ENCODE measurements around the gene ACTR3C. TPM values are rescaled to one million over a fixed set of nuclear protein-coding genes. Genes with fewer than 3 reads are reported as not detected.
A peak's percentile ranks its signal among the peaks of the same experiment; 100 is the strongest.

ACTR3C gene
- not detected for polyA plus RNA-seq (2013, experiment 1 of 2)
- 0.06 TPM for polyA plus RNA-seq (2013, experiment 2 of 2)

- no peak within 1 kb of the TSS for H3K18ac ChIP-seq (ENCODE audit: low read length)
- H3K4me1 ChIP-seq (ENCODE audit: control insufficient read depth, low read depth, low read length) = peaks cover 2% of the 10 kb centered on the region
- no peak within 1 kb of the TSS for H3K4ac ChIP-seq (ENCODE audit: low read depth, low read length)
- no CpG with 5 or more reads among the region's 82 CpGs for WGBS (ENCODE audit: extremely low coverage, insufficient coverage, low lambda C conversion rate)
- no peaks in the 10 kb centered on the region for H3K27me3 ChIP-seq (ENCODE audit: insufficient read depth, low read length, poor library complexity)
- no peak within 1 kb of the TSS for H4K8ac ChIP-seq (ENCODE audit: low read depth, low read length)
- H2BK5ac ChIP-seq (ENCODE audit: low read length) = no peak within 1 kb of the TSS
- H2BK120ac ChIP-seq (ENCODE audit: low read depth, low read length) = no peak within 1 kb of the TSS
- DNase-seq = no peak
- H3K36me3 ChIP-seq (ENCODE audit: control insufficient read depth, insufficient read depth, low read length) = no peaks in the 10 kb centered on the region
- no peaks in the 10 kb centered on the region for H3K79me1 ChIP-seq (ENCODE audit: low read length)
- no peak within 1 kb of the TSS for H2AK5ac ChIP-seq (ENCODE audit: low read length)
- H4K5ac ChIP-seq (ENCODE audit: low read length) = no peak within 1 kb of the TSS
- no peak within 1 kb of the TSS for H3K23ac ChIP-seq (ENCODE audit: low read length)
- peak within 1 kb of the TSS; percentile 76 for H3K56ac ChIP-seq (ENCODE audit: low read length)
- H2BK15ac ChIP-seq (replicated peaks; ENCODE audit: low read depth) = no peak within 1 kb of the TSS
- H3K79me2 ChIP-seq (ENCODE audit: control insufficient read depth, insufficient read depth, low read length) = no peaks in the 10 kb centered on the region
- no peak within 1 kb of the TSS for H3K4me3 ChIP-seq (ENCODE audit: low read length)
- H3K4me2 ChIP-seq (ENCODE audit: low read length) = no peak within 1 kb of the TSS
- H3K27ac ChIP-seq (ENCODE audit: low read depth, low read length) = no peak within 1 kb of the TSS
- H3K9ac ChIP-seq (ENCODE audit: low read length) = no peak within 1 kb of the TSS
These were observed at the start of gene ACTR3C, which contains the start of gene LRRC61 for GRCh38 chr7:150322833-150323681. Gene ACTR3C, minus strand, starts transcription at chr7:150323545. Its CDS starts 28,249 bp downstream, at chr7:150295296. Gene LRRC61, plus strand, starts transcription at chr7:150323355. Its CDS starts 13,507 bp downstream, at chr7:150336862.

- no CpG with 5 or more reads among the region's 79 CpGs for WGBS (ENCODE audit: extremely low coverage, insufficient coverage, low lambda C conversion rate)
- Histone ChIP-seq H2BK15ac (replicated peaks; ENCODE audit: low read depth) (no peak overlapping the region), H3K36me3 (ENCODE audit: control insufficient read depth, insufficient read depth, low read length) (peaks cover 3% of the 10 kb centered on the region), H2BK5ac (ENCODE audit: low read length) (no peak overlapping the region), H3K27ac (ENCODE audit: low read depth, low read length) (no peak overlapping the region), H4K8ac (ENCODE audit: low read depth, low read length) (no peak overlapping the region), H3K4me3 (ENCODE audit: low read length) (no peak overlapping the region), H3K79me2 (ENCODE audit: control insufficient read depth, insufficient read depth, low read length) (peaks cover 43% of the 10 kb centered on the region), H2AK5ac (ENCODE audit: low read length) (no peak overlapping the region), H3K27me3 (ENCODE audit: insufficient read depth, low read length, poor library complexity) (no peaks in the 10 kb centered on the region), H3K4ac (ENCODE audit: low read depth, low read length) (no peak overlapping the region), H4K5ac (ENCODE audit: low read length) (no peak overlapping the region), H3K79me1 (ENCODE audit: low read length) (peaks cover 25% of the 10 kb centered on the region), H3K18ac (ENCODE audit: low read length) (no peak overlapping the region), H3K4me1 (ENCODE audit: control insufficient read depth, low read depth, low read length) (peaks cover 19% of the 10 kb centered on the region), H3K23ac (ENCODE audit: low read length) (no peak overlapping the region), H3K56ac (ENCODE audit: low read length) (peak overlapping the region; percentile 35), H3K9ac (ENCODE audit: low read length) (no peak overlapping the region), H3K4me2 (ENCODE audit: low read length) (no peak overlapping the region), H2BK120ac (ENCODE audit: low read depth, low read length) (no peak overlapping the region)
- DNase-seq = no peak
These were observed 49.1 kb upstream of the ACTR3C start for GRCh38 chr7:150372271-150373048.

- H4K8ac ChIP-seq (ENCODE audit: low read depth, low read length) = no peak overlapping the region
- H3K79me1 ChIP-seq (ENCODE audit: low read length) = peaks cover 25% of the 10 kb centered on the region
- no peak overlapping the region for H3K9ac ChIP-seq (ENCODE audit: low read length)
- no peak overlapping the region for H3K18ac ChIP-seq (ENCODE audit: low read length)
- no CpG with 5 or more reads among the region's 30 CpGs for WGBS (ENCODE audit: extremely low coverage, insufficient coverage, low lambda C conversion rate)
- no peak overlapping the region for H3K4ac ChIP-seq (ENCODE audit: low read depth, low read length)
- no peak overlapping the region for H3K23ac ChIP-seq (ENCODE audit: low read length)
- H4K5ac ChIP-seq (ENCODE audit: low read length) = no peak overlapping the region
- no peak overlapping the region for H2BK5ac ChIP-seq (ENCODE audit: low read length)
- H3K4me2 ChIP-seq (ENCODE audit: low read length) = no peak overlapping the region
- H3K4me3 ChIP-seq (ENCODE audit: low read length) = no peak overlapping the region
- no peak overlapping the region for H2AK5ac ChIP-seq (ENCODE audit: low read length)
- peaks cover 43% of the 10 kb centered on the region for H3K79me2 ChIP-seq (ENCODE audit: control insufficient read depth, insufficient read depth, low read length)
- peaks cover 3% of the 10 kb centered on the region for H3K36me3 ChIP-seq (ENCODE audit: control insufficient read depth, insufficient read depth, low read length)
- DNase-seq = no peak
- no peak overlapping the region for H3K27ac ChIP-seq (ENCODE audit: low read depth, low read length)
- no peaks in the 10 kb centered on the region for H3K27me3 ChIP-seq (ENCODE audit: insufficient read depth, low read length, poor library complexity)
- H2BK120ac ChIP-seq (ENCODE audit: low read depth, low read length) = no peak overlapping the region
- no peak overlapping the region for H3K56ac ChIP-seq (ENCODE audit: low read length)
- H3K4me1 ChIP-seq (ENCODE audit: control insufficient read depth, low read depth, low read length) = peaks cover 16% of the 10 kb centered on the region
- no peak overlapping the region for H2BK15ac ChIP-seq (replicated peaks; ENCODE audit: low read depth)
These were observed 48.6 kb upstream of the ACTR3C start for GRCh38 chr7:150371996-150372270.

- no peak for DNase-seq
- Histone ChIP-seq H2BK120ac (ENCODE audit: low read depth, low read length) (no peak overlapping the region), H3K4me2 (ENCODE audit: low read length) (no peak overlapping the region), H4K5ac (ENCODE audit: low read length) (no peak overlapping the region), H4K8ac (ENCODE audit: low read depth, low read length) (no peak overlapping the region), H3K23ac (ENCODE audit: low read length) (no peak overlapping the region), H3K79me2 (ENCODE audit: control insufficient read depth, insufficient read depth, low read length) (peaks cover 43% of the 10 kb centered on the region), H3K36me3 (ENCODE audit: control insufficient read depth, insufficient read depth, low read length) (peaks cover 3% of the 10 kb centered on the region), H3K9ac (ENCODE audit: low read length) (no peak overlapping the region), H3K4me3 (ENCODE audit: low read length) (no peak overlapping the region), H2AK5ac (ENCODE audit: low read length) (no peak overlapping the region), H2BK5ac (ENCODE audit: low read length) (no peak overlapping the region), H3K27me3 (ENCODE audit: insufficient read depth, low read length, poor library complexity) (no peaks in the 10 kb centered on the region), H3K4ac (ENCODE audit: low read depth, low read length) (no peak overlapping the region), H3K18ac (ENCODE audit: low read length) (no peak overlapping the region), H3K27ac (ENCODE audit: low read depth, low read length) (no peak overlapping the region), H2BK15ac (replicated peaks; ENCODE audit: low read depth) (no peak overlapping the region), H3K4me1 (ENCODE audit: control insufficient read depth, low read depth, low read length) (peaks cover 12% of the 10 kb centered on the region), H3K56ac (ENCODE audit: low read length) (peak overlapping the region; percentile 0), H3K79me1 (ENCODE audit: low read length) (peaks cover 23% of the 10 kb centered on the region)
- no CpG with 5 or more reads among the region's 48 CpGs for WGBS (ENCODE audit: extremely low coverage, insufficient coverage, low lambda C conversion rate)
These were observed 48.0 kb upstream of the ACTR3C start for GRCh38 chr7:150371131-150371995.

GRCh38 chr7:150370612-150371071 is 47.3 kb upstream of the ACTR3C start:
- Histone ChIP-seq H3K79me2 (ENCODE audit: control insufficient read depth, insufficient read depth, low read length) (peaks cover 43% of the 10 kb centered on the region), H3K4me2 (ENCODE audit: low read length) (no peak overlapping the region), H3K56ac (ENCODE audit: low read length) (peak overlapping the region; percentile 100), H3K4me3 (ENCODE audit: low read length) (no peak overlapping the region), H3K79me1 (ENCODE audit: low read length) (peaks cover 19% of the 10 kb centered on the region), H4K8ac (ENCODE audit: low read depth, low read length) (no peak overlapping the region), H3K18ac (ENCODE audit: low read length) (no peak overlapping the region), H3K27ac (ENCODE audit: low read depth, low read length) (no peak overlapping the region), H2BK5ac (ENCODE audit: low read length) (no peak overlapping the region), H3K36me3 (ENCODE audit: control insufficient read depth, insufficient read depth, low read length) (peaks cover 3% of the 10 kb centered on the region), H3K23ac (ENCODE audit: low read length) (no peak overlapping the region), H3K27me3 (ENCODE audit: insufficient read depth, low read length, poor library complexity) (no peaks in the 10 kb centered on the region), H4K5ac (ENCODE audit: low read length) (no peak overlapping the region), H3K9ac (ENCODE audit: low read length) (peak overlapping the region; percentile 87), H2AK5ac (ENCODE audit: low read length) (peak overlapping the region; percentile 85), H2BK15ac (replicated peaks; ENCODE audit: low read depth) (no peak overlapping the region), H3K4me1 (ENCODE audit: control insufficient read depth, low read depth, low read length) (peaks cover 7% of the 10 kb centered on the region), H2BK120ac (ENCODE audit: low read depth, low read length) (no peak overlapping the region), H3K4ac (ENCODE audit: low read depth, low read length) (no peak overlapping the region)
- DNase-seq = no peak
- WGBS (ENCODE audit: extremely low coverage, insufficient coverage, low lambda C conversion rate) = no CpG with 5 or more reads among the region's 3 CpGs

Data from mesendoderm (in vitro differentiated cells).